ENCODE results near the gene KCNJ8.
"Not testable (repeated sequence)": the region's sequence is repeated elsewhere in the genome, so short reads cannot be mapped to it uniquely, and the experiment has no call there.

The KCNJ8 gene

GRCh38 chr12:21774358-21775132 lies at the start of gene KCNJ8:
Gene KCNJ8, minus strand, starts transcription at chr12:21774706. Its CDS starts 1,090 bp downstream, at chr12:21773616.
- DNase-seq: no peak

DNA sequence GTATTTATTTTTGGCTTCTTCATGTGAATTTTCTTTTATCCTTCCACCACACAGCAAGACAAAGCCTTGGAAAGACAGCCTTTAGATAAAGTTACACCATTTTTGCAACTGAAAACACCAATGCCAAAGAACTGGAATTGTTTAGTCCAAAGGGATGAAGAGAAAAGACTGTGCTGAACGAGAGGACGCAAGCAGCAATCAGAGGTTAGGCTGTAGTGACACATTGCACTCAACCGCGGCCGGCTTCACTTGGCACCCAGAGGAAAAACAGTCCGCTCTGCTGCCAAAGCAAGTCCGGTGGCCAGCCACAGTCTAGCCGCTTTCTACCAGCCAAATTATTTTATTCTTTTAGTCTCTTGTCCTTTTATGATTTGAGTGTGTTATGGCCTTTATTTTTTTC lies 49.1 kb upstream of the KCNJ8 start:
- DNase-seq: no peak

GRCh38 chr12:21819678-21820077 lies 45.2 kb upstream of the KCNJ8 start:
- DNase-seq: no peak

DNA sequence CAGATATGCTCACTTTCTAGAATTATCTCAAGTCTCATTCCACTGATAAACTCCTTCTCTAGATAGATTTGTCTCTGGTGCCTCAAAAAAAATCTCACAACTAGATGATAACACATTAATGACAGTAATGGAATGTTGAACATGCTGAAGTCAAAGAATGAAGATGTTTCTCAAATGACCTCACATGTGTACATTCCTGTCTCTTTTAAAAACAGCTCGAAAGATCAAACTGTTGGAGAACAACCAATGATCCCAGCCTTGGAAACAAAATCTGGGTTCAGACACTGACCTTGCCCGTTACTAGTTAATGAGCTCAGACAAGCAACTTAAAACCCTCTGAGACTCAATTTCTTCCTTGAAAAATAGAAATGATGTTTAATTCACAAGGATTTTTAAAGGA lies 44.7 kb upstream of the KCNJ8 start:
- no peak for DNase-seq

DNA sequence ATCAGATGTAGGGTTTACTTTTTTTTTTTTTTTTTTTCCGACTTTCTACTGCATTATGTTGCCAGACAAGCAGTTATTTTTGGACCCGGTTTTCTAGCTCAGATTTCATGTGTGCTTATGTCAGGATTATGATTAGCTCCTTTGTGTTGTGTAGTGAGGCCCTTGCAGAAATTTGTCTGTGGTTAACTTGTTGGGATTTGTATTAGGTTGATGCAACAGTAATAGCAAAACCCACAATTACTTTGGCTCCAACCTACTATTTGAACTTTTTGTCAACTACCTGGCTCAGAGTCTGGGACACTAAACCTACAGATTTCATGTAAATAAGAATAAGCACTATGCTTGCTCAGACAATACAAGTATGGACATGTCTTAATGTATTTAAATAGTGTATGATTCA lies 44.1 kb upstream of the KCNJ8 start:
- DNase-seq: no peak

DNA sequence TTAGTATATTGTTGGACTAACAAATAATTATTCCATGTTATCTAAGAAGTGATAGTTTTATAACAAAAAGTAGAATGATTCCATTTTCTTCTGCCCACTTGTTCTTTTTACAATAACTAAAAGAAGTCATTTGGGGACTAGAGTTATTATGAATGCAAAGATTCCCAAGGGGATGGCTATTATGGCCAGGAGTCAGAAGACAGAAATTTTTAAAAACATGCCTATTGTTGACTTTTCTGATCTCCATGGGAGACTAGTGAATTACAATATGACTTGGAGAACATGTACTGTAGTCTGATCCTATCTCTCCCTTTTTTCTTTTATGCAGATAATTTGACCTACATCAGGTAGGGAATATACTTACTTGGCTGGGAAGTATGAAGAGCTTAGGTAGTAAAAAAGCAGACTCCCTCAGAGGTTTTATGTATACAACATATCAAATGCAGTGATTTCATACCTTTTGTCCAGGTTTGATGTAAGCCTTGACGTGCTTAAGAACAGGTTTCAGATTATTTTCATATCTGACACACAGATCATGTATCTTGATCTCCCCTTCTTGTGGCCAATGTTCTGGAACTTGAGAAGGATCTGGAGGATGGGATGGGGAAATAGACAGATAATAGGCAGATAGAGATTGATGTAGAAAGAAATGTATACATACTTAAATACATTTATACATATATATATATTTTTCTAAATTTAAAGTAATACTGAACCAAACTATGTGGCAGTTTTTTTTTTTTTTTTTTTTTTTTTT lies 41.0 kb upstream of the KCNJ8 start:
- DNase-seq: no peak

- no peak for DNase-seq
These were observed 40.3 kb upstream of the KCNJ8 start for GRCh38 chr12:21814814-21815213.

DNA sequence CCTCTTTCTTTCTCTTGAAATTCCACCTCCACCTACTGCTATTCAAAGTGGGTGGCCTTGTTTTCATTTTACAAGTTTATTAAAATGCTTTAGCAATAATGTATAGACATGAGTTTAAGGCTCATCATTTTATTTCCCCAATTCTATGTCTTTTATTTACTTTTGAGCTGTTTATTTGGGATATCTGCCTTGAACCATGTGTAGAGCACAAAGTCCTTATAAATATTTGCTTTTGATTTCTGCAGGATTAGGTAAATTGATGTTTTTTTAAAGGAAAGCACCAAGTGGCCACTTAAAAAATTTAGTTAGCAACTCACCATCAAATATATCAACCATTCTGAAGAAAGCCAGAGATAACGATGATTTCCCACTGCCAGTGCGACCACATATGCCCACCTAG lies 39.8 kb upstream of the KCNJ8 start:
- no peak for DNase-seq

GRCh38 chr12:21813751-21814150 lies 39.2 kb upstream of the KCNJ8 start:
- no peak for DNase-seq

GRCh38 chr12:21813125-21813524 lies 38.6 kb upstream of the KCNJ8 start:
- DNase-seq: no peak

GRCh38 chr12:21812340-21812739 lies 37.8 kb upstream of the KCNJ8 start:
- not testable (repeated sequence) for DNase-seq

- no peak for DNase-seq
These were observed 34.6 kb upstream of the KCNJ8 start for GRCh38 chr12:21809100-21809499.

DNA sequence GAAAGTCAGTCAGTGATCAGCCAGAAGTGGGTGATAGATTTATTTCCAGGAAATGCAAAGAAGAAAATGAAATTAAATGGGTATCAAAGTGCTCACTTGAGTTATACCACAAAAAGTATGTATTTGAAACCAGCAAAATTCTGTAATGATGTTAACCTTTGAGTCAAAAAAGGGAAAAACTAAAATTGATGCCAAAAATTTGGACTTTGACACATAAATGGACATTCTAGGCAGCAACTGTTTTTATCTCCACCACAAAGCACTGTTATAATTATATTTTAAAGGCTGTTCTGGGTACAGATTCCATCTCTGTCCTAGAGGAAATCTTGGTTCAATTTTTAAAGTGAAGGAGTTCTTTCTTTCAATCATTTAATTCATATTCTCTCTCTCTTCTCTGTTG lies 31.7 kb upstream of the KCNJ8 start:
- no peak for DNase-seq

DNA sequence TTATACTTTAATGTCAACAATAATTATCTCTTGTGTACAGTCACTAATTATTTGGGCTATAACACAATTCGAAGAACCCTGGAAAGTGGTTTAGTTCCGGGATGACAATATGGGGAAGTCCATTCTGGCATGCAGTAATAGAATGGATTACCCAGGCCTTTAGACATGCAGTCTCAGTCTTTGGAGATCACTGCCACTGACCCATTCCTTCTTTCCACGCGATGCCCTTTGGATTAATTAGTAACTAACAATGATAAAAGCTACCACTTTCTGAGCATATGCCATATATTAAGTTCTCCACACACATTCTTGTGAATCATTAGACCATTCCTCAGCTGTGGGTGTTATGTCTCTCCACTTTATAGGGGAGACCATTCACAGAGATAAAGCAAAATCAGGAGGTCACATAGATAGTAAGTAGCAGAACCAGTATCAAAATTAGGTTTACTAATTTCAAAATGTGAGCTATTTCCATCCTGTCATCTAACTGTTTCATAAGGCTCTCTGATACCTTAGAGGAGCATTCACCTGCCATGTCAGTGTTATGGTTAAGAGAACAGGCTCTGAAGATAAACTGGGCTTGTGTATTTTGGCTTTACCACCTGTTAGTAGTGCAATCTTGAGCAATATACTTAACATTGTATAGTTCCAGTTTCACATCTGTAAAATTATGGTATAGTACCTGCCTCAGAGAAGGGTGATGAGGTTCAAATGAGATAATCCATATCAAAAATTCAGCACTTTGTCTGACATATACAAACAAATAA lies 27.2 kb upstream of the KCNJ8 start:
- no peak for DNase-seq

DNA sequence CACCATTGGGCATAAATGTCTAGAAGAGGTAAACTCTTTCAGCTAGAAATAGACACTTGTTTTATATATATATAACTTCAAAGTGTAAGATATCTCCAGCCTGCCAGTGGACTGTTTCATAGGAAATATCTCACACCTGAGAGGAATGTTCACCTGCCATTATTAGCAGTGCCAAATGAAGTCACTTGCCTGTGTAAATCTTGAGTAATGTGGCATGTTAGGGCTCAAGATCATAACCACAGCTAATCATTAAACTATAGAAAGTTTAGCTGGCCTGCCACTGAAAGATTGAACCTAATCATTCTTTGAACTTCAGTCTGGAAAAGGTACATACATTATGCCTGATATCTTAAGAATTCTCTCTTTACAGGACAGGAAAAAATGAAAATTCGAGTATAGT lies 25.5 kb upstream of the KCNJ8 start:
- DNase-seq: no peak

GRCh38 chr12:21797539-21797938 lies 23.0 kb upstream of the KCNJ8 start:
- DNase-seq: no peak

GRCh38 chr12:21795648-21796328 lies 21.3 kb upstream of the KCNJ8 start:
- no peak for DNase-seq

GRCh38 chr12:21794807-21795595 lies 20.5 kb upstream of the KCNJ8 start:
- not testable (repeated sequence) for DNase-seq

- DNase-seq: not testable (repeated sequence)
These were observed 15.2 kb upstream of the KCNJ8 start for GRCh38 chr12:21789687-21790086.

DNA sequence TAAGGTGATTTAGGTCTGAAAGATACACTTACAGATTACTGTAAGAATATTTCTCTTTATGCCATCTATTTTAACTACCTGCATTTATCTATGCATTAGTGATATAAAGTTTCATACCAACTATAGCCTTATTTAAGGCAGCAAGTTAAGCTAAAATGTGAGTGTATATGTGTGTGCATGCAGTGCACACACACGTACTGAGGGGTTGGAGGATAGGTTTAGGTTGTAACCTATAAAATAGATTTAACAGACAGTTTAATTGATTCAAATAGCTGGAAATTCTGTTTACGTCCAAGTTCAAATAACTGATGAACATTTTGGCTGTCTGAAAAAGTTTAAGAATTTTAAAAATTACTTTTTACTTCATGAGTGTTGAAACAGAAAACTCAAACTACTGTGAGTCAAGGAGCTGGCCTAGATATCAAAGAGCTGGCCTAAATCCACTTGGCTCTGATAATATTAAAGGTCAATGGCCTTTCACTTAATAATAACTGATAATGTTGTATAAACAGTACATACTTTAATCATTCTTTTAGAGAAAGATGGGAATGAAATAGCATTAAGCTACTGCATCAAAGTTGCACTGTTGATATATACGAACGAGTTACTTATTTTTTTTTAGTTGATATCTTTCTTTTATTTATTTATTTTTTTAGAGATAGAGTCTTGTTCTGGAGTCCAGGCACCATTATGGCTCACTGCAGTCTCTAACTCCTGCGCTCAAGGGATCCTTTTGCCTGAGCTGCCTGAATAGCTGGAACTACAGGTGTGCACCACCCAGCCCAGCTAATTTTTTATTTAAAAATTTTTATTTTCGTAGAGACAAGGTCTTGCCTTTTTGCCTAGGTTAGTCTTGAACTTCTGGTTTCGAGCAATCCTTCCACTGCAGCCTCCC lies 13.8 kb upstream of the KCNJ8 start:
- no peak for DNase-seq

GRCh38 chr12:21786041-21786531 lies 11.6 kb upstream of the KCNJ8 start:
- DNase-seq: no peak

All from activated CD4-positive, alpha-beta T cell treated with anti-CD3 and anti-CD28 coated beads, Interleukin-2, amount 50 U/mL, for 4 hours (primary cell).